Testis (tissue), 3 donors: Measurements from ENCODE around the gene TJP2. TPM values are rescaled to one million over a fixed set of nuclear protein-coding genes. Genes with fewer than 3 reads are reported as not detected.

Experiments used
- DNase-seq: peaks from one replicate; pipeline ENCODE4 v3.0.0-alpha.2; 2019
- H3K27ac ChIP-seq, 2 donors: fragments of 200-600 bp; sonication (generic); one replicate each; pipeline ENCODE4 v1.5.1; 2019
- H3K27me3 ChIP-seq: fragments of 200-600 bp; sonication (generic); one replicate; pipeline ENCODE4 v1.5.1; 2019
- H3K36me3 ChIP-seq: fragments of 200-600 bp; sonication (generic); one replicate; pipeline ENCODE4 v1.5.1; 2017; ENCODE audit warnings: low read depth; ENCODE audit errors: missing control alignments
- H3K4me1 ChIP-seq: fragments of 200-600 bp; sonication (generic); one replicate; pipeline ENCODE4 v1.5.1; 2019
- H3K4me3 ChIP-seq, 2 donors: fragments of 200-600 bp; sonication (generic); one replicate each; pipeline ENCODE4 v1.5.1; 2017 to 2019
- H3K9me3 ChIP-seq: fragments of 200-600 bp; sonication (generic); one replicate; pipeline ENCODE4 v1.5.1; 2017
- POLR2A ChIP-seq: fragments of 450-650 bp; IDR thresholded peaks from one replicate; pipeline ENCODE4 v1.6.1; 2017; ENCODE audit warnings: antibody characterized with exemption, mild to moderate bottlenecking, moderate library complexity
- WGBS, 2 donors: methylation state at CpG; one replicate each; pipeline ENCODE4 v1.1.5; 2018; 5-methylcytosine and 5-hydroxymethylcytosine counted together
- intact Hi-C: fragments of 100-400 bp; cut with DNase I; formaldehyde crosslinking; loops from one replicate; pipeline ENCODE4 v1.15.1; 2023; ENCODE audit warnings: low total_unique reads
- polyA plus RNA-seq: library from polyadenylated mRNA; stranded (reverse); fragments of 350-450 nt; fragmentation: Illumina TruSeq; extraction: RNeasy Lipid Tissue Mini Kit (QIAGEN cat#74804); gene quantifications from one replicate; pipeline ENCODE4 v1.2.3, GENCODE V29; 2014; ENCODE audit warnings: low read depth, low replicate concordance; ENCODE audit not compliant: insufficient read depth
- total RNA-seq, 2 donors: library from RNA; depleted of rRNA; stranded (reverse); fragments of >200 nt; gene quantifications; one replicate each; pipeline ENCODE4 v1.2.3, GENCODE V29; 2016
- TF ChIP-seq, protein P1 (sequence below), 3 experiments: fragments of 450-650 bp in 2 of 3; fragments of 200-600 bp in 1 of 3; sonication (generic) in 1 of 3; IDR thresholded peaks; one replicate each; pipeline ENCODE4 v1.5.1; 2016 to 2019; ENCODE audit warnings: antibody characterized with exemption in 3 of 3, mild to moderate bottlenecking in 2 of 3, moderate library complexity in 1 of 3

TJP2 gene
- total and polyA plus RNA-seq, 3 donors from 2014 or later: 108 to 168 (median 148) TPM

DNA sequence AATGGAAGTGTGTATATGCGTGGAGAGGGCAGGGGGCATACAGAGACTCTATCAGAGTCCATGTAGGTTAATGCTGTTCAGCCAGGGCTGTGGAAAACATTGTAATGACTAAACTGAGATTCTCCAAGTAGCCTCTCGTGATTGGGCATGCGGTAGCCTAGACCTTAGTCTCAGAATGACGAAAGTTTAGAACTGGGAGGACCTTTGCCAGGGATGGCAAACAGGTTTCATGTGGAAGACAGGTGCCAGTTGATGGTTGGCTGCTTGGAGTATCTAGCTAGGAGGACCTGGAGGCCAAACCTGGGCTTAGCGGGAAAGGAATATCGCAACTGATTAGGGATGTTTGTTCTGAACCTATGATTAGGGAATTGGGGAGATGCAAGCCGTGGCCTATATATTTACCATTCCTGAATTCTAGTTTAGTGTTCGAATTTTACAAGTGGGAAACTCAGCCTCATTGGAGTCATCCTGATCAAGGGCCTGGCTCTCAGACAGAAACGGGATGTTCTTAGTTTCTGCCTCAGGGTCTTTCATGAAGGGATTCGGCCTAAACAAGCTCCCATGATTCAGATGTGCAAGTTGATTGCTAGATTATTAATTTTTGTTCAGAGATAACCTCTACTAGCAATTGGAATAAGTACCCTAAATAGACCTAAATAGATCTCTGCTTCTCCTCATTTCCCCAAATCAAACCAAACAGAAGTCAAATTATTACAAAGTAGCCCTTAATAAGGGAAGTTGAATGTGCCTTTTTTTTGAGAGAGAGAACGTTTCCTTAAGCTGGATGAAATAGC, 26.8 kb upstream of the TJP2 start:
- no peak for DNase-seq
- no peaks in the 10 kb centered on the region for H3K27me3 ChIP-seq
- H3K9me3 ChIP-seq: no peaks in the 10 kb centered on the region
- no peak overlapping the region for H3K4me3 ChIP-seq
- no peak for TF ChIP-seq POLR2A
- TF ChIP-seq, protein P1, sequence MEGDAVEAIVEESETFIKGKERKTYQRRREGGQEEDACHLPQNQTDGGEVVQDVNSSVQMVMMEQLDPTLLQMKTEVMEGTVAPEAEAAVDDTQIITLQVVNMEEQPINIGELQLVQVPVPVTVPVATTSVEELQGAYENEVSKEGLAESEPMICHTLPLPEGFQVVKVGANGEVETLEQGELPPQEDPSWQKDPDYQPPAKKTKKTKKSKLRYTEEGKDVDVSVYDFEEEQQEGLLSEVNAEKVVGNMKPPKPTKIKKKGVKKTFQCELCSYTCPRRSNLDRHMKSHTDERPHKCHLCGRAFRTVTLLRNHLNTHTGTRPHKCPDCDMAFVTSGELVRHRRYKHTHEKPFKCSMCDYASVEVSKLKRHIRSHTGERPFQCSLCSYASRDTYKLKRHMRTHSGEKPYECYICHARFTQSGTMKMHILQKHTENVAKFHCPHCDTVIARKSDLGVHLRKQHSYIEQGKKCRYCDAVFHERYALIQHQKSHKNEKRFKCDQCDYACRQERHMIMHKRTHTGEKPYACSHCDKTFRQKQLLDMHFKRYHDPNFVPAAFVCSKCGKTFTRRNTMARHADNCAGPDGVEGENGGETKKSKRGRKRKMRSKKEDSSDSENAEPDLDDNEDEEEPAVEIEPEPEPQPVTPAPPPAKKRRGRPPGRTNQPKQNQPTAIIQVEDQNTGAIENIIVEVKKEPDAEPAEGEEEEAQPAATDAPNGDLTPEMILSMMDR (IDR thresholded peaks at IDR 0.05): no peak
- 90 to 92% methylated on average over 11 of the region's 11 CpGs for WGBS, 2 donors
- peaks cover under 1% of the 10 kb centered on the region for H3K4me1 ChIP-seq
- no peak overlapping the region for H3K27ac ChIP-seq
- intact Hi-C loops: no loop called here
- H3K36me3 ChIP-seq: no peaks in the 10 kb centered on the region

DNA sequence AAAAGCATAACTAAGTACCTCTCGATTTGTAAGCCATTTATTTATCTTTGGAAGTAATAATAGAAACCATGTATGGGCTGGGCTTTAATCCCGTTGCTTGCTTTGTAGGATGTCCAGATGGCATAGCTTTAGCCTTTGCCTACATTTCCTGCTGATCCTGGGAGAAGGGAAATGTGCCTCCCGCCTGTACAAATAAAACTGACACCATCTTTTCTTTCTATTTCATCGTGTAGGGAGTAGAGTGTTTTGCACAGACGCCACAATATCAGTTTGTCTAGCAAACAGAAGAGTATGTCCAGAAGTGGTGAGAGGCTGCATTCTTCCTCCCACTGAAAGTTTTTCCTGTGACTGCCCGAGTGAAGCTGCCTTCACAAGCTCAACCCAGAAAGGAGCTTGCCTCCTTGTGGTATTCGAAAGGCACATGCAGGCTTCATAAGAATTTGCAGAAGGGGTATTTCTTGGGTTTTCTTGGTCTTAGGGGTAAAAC, 24.7 kb upstream of the TJP2 start:
- no peaks in the 10 kb centered on the region for H3K27me3 ChIP-seq
- TF ChIP-seq POLR2A: no peak
- TF ChIP-seq, protein P1 (IDR thresholded peaks at IDR 0.05): peak; percentile 25 to 31 (median 25)
- no peak overlapping the region for H3K27ac ChIP-seq
- intact Hi-C loops: no loop called here
- H3K4me1 ChIP-seq: no peaks in the 10 kb centered on the region
- peak; percentile 47 for DNase-seq
- no peaks in the 10 kb centered on the region for H3K9me3 ChIP-seq
- no peak overlapping the region for H3K4me3 ChIP-seq
- 22 to 33% methylated on average over 7 of the region's 7 CpGs for WGBS, 2 donors
- H3K36me3 ChIP-seq: no peaks in the 10 kb centered on the region

DNA sequence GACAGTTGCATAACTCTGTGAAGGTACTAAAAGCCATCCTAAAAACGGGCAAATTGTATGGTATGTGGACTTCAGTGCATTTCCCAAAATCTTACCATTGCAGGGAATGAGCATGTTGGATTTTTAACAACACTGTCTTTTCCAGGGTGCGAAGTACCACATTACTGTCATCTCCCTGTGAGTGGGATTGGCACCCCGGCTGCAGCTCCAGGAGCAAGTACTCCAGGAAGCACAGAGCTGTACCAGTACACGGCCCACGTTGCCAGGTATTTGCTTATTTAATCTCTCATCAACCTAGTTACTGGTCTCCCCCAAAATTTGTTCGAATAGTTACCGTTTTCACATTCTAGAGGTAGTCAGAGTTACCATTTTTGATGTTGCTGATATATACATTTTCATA, 22.6 kb upstream of the TJP2 start:
- H3K4me1 ChIP-seq: no peaks in the 10 kb centered on the region
- no peaks in the 10 kb centered on the region for H3K36me3 ChIP-seq
- intact Hi-C loops: no loop called here
- H3K9me3 ChIP-seq: no peaks in the 10 kb centered on the region
- TF ChIP-seq, protein P1 (IDR thresholded peaks at IDR 0.05): no peak
- WGBS, 2 donors: 92 to 95% methylated on average over 7 of the region's 7 CpGs
- H3K4me3 ChIP-seq: no peak overlapping the region
- no peak overlapping the region for H3K27ac ChIP-seq
- no peaks in the 10 kb centered on the region for H3K27me3 ChIP-seq
- no peak for DNase-seq

DNA sequence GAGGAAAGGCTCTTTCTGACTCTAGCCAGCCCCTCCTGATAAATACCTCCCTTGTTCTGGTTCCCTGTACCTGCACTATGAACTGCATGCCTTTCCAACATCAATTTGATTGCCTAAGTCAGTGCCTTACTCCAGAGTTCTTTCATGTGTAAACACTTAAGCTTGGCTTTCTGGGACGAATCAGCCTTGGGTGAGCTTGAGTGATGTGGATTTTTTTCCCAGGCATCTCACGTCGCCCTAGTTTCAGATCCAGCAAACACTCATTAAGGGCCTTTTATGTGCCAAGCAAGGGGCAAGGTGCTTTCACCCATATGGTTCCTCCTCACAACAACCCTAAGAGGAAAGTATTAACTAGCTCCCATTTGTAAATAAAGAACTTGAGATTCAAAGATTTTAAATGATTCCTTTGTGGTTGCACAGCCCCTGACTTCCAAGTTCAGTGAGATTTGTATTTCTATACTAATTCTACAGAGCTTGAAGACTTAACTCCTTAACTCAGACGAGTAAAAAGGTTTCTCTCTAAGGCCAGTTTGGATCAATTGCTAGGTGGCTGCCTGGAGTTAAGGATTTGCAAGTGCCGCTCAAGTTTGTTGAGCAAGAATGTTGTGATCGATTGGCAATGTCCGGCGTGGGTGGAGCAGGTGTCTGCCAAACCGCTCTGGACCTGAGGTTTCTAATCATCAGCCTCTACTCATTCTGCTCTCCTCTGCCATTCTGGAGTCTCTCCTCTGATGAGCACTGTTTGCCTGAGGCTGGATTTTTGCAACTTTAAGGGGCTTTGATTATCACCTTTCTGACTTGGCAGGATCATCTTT, 20.2 kb upstream of the TJP2 start:
- WGBS, 2 donors: 92 to 95% methylated on average over 9 of the region's 9 CpGs
- intact Hi-C loops: no loop called here
- no peak overlapping the region for H3K4me3 ChIP-seq

More for the DNA sequence above, 20.2 kb upstream of the TJP2 start:
- H3K4me1 ChIP-seq: no peaks in the 10 kb centered on the region
- DNase-seq: no peak
- H3K9me3 ChIP-seq: no peaks in the 10 kb centered on the region
- TF ChIP-seq, protein P1 (IDR thresholded peaks at IDR 0.05): no peak
- TF ChIP-seq POLR2A: no peak
- no peaks in the 10 kb centered on the region for H3K27me3 ChIP-seq
- no peak overlapping the region for H3K27ac ChIP-seq
- H3K36me3 ChIP-seq: no peaks in the 10 kb centered on the region
